Stomach (tissue), 4 donors: ENCODE measurements around the gene CDH22.

ENCODE experiments used
- POLR2A ChIP-seq, 4 donors: fragments of 450-650 bp; IDR thresholded peaks; one replicate each; pipeline ENCODE4 v1.6.1; 2016; ENCODE audit warnings: antibody characterized with exemption in 4 of 4, control low read depth in 2 of 4, mild to moderate bottlenecking in 1 of 4, moderate library complexity in 1 of 4
- POLR2AphosphoS5 ChIP-seq, 3 donors: sonication (generic); formaldehyde crosslinking; IDR thresholded peaks; one replicate each; pipeline ENCODE4 v1.6.1; 2016; ENCODE audit warnings: antibody characterized with exemption in 3 of 3
- TF ChIP-seq, protein P1 (sequence below), 7 experiments: fragments of 450-650 bp in 4 of 7; fragments of 200-600 bp in 3 of 7; sonication (generic) in 3 of 7; IDR thresholded peaks; one replicate each; pipeline ENCODE4 v1.5.1; 2016 to 2019; ENCODE audit warnings: antibody characterized with exemption in 7 of 7, control low read depth in 2 of 7, mild to moderate bottlenecking in 1 of 7

DNA sequence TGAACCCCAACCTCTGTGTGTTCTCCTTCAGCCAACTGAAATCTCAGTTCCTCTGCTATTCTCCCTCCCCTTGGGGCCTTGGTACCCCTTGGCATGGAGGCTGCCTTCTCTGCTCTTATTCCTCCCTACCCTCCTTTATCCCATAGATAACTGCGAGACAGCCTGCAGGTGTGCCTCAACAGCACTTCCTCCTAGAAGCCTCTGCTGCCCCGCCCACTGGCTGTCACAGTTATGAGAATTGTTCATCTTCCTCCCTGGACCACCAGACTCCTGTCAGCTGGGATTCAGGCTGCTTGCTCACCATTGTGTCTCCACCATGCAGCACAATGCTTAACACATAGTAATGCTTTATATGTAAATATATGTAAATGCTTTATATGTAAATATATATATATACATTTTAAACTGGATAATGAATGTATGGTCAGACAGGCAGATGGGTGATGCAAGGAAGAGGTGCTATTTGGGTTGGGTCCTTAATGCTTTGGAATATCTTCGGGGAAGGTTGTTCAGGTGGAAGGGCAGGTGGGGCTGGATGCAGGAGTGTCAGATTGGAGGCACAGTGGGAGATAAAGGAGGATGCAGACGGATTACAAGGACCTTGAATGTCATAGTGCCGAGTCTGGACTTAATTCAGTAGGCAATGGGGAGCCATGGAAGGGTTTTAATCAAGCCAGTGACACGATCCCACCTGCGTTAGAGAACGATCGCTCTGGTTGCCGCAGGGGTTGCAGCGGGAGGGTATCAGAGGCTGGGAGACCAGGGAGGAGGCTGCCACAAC, 4.9 kb downstream of the CDH22 start:
- TF ChIP-seq, protein P1, sequence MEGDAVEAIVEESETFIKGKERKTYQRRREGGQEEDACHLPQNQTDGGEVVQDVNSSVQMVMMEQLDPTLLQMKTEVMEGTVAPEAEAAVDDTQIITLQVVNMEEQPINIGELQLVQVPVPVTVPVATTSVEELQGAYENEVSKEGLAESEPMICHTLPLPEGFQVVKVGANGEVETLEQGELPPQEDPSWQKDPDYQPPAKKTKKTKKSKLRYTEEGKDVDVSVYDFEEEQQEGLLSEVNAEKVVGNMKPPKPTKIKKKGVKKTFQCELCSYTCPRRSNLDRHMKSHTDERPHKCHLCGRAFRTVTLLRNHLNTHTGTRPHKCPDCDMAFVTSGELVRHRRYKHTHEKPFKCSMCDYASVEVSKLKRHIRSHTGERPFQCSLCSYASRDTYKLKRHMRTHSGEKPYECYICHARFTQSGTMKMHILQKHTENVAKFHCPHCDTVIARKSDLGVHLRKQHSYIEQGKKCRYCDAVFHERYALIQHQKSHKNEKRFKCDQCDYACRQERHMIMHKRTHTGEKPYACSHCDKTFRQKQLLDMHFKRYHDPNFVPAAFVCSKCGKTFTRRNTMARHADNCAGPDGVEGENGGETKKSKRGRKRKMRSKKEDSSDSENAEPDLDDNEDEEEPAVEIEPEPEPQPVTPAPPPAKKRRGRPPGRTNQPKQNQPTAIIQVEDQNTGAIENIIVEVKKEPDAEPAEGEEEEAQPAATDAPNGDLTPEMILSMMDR (IDR thresholded peaks at IDR 0.05): no peak
- TF ChIP-seq POLR2A (IDR thresholded peaks at IDR 0.05): no peak
- no peak for TF ChIP-seq POLR2AphosphoS5 (IDR thresholded peaks at IDR 0.05)
